ENCODE data around the gene APOBEC3C. TPM values are rescaled to one million over a fixed set of nuclear protein-coding genes. Genes with fewer than 3 reads are reported as not detected.
"Not testable (repeated sequence)": the region's sequence is repeated elsewhere in the genome, so short reads cannot be mapped to it uniquely, and the experiment has no call there.

The APOBEC3C gene
- total RNA-seq, 1 donor = 18.9 TPM

DNA sequence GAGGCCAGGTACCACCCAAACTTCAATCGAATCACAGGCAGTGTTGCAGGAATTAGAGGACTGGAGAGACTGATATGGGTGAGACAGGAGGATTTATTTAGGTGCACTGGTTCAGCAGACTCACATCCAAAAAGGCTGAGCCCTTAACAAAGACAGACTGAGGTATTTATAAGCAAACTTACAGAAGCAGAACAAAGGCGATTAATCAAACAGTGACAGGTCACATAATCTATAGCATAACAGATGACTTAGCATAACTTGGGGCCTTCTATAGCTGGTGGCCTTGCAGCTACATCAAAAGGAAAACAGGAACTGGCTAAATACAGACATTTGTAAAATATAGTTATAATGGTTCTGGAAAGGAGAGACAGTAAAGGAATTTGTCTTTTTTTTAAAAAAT, 29.8 kb upstream of the APOBEC3C start:
- DNase-seq (ENCODE audit: low read depth) = no peak
- TF ChIP-seq, protein P1, sequence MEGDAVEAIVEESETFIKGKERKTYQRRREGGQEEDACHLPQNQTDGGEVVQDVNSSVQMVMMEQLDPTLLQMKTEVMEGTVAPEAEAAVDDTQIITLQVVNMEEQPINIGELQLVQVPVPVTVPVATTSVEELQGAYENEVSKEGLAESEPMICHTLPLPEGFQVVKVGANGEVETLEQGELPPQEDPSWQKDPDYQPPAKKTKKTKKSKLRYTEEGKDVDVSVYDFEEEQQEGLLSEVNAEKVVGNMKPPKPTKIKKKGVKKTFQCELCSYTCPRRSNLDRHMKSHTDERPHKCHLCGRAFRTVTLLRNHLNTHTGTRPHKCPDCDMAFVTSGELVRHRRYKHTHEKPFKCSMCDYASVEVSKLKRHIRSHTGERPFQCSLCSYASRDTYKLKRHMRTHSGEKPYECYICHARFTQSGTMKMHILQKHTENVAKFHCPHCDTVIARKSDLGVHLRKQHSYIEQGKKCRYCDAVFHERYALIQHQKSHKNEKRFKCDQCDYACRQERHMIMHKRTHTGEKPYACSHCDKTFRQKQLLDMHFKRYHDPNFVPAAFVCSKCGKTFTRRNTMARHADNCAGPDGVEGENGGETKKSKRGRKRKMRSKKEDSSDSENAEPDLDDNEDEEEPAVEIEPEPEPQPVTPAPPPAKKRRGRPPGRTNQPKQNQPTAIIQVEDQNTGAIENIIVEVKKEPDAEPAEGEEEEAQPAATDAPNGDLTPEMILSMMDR (IDR thresholded peaks at IDR 0.05; ENCODE audit: insufficient read depth, low read length) = no peak
- H3K4me3 ChIP-seq (ENCODE audit: low read depth, low read length) = no peak overlapping the region

DNA sequence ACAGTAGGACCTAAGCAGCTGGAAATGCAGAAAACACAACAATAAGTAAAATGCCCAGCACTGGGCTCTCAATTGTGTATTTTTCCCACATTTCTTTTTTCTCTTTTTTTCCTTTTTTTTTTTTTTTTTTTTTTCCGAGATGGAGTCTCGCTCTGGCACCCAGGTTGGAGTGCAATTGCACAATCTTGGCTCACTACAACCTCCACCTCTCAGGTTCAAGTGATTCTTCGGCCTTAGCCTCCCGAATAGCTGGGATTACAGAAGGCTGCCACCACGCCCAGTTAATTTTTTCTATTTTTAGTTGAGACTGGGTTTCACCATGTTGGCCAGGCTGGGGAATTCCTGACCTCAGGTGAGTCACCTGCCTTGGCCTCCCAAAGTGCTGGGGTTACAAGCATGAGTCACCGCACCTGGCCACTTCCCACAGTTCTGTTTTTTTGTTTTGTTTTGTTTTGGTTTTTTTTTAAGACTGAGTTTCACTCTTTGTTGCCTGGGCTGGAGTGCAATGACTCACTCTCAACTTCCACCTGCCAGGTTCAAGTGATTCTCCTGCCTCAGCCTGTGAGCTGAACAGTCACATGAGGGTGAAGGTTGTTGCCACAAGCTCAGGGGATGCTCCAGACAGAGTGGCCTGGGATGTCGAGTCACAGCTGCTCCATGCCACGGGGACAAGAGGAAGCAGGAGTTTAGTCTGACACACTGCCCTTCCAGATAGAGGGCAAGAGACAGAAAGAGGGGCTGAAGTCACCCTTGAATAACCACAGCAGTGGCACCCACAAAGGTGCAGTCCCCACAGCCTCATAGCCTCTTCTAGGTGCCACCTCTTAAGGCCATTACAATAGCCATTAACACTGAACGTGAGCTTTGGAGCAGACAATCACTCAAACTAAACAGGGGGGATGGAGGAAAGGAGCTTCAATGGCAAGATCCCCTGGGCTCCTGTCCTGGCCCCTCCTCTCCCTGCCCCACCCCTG, 29.0 kb upstream of the APOBEC3C start:
- peak; percentile 3 for DNase-seq (ENCODE audit: low read depth)
- H3K4me3 ChIP-seq (ENCODE audit: low read depth, low read length) = not testable (repeated sequence)

DNA sequence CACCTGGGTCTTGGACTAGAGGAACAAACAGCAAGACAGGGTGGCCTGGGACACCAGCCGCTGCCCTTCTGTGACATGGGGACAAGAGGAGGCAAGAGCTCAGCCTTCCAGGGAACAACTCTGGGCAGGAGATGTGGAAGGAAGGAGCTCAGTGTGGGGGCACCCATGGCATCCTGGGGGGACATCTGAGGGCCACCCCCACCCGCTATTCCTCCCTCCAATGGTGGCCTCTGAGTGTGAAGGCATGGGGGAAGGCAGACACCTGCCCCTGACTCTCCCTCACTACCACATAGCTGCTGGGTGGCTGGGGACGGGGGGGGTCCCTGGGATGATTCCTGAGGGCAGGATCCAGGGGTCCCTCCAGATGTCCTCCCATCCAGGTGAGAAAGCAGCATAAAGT, 27.4 kb upstream of the APOBEC3C start:
- TF ChIP-seq, protein P1 (IDR thresholded peaks at IDR 0.05; ENCODE audit: insufficient read depth, low read length) = no peak
- no peak for DNase-seq (ENCODE audit: low read depth)
- no peak overlapping the region for H3K4me3 ChIP-seq (ENCODE audit: low read depth, low read length)

DNA sequence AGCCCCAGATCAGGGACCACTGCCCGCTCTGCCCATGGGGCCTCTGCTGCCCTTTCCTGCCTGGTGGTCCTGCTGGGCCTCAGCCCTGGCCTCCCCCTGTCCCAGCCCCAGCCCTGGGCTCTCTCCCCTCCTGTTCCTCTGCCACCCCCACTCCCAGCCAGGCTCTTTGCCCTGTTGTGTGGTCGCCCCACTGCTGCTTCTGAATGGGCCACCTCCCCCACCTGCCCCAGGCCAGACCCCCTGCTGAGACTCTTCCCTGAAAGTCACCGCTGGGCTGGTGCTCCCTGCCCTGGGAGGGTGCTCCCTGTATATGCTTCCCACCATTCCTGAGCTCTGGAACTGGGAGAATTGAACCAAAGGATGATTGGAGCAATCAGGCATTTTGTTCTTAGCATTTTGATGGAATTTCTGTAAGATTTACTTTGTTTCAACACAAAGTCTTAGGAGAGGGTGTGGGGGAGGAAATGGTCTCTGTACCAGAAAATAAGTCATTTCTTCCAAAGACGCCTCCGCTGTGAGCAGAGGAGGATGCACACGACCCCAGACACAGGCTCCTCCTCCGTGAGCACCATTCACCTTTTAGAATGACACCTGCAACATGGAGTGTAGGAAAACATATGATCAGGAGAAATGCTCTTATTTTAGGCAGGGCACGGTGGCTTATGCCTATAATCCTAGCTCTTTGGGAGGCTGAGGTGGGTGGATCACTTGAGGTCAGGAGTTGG, 26.7 kb upstream of the APOBEC3C start:
- H3K4me3 ChIP-seq (ENCODE audit: low read depth, low read length) = no peak overlapping the region
- DNase-seq (ENCODE audit: low read depth) = no peak
- TF ChIP-seq, protein P1 (IDR thresholded peaks at IDR 0.05; ENCODE audit: insufficient read depth, low read length) = no peak

DNA sequence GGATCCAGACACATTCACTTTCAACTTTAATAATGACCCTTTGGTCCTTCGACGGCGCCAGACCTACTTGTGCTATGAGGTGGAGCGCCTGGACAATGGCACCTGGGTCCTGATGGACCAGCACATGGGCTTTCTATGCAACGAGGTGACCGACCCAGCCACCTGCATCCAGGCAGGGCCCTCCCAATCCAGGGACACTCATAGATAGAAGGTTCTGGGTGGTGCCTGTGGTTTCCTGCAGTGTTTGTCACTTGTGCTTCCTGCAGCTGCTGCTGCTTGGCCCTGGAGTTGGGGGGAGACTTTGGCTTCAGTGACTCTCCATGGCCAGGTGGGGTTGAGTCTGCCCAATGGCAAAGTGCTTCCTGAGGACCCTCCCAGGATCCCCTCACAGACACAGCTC, 24.6 kb upstream of the APOBEC3C start:
- TF ChIP-seq, protein P1 (IDR thresholded peaks at IDR 0.05; ENCODE audit: insufficient read depth, low read length) = no peak
- no peak overlapping the region for H3K4me3 ChIP-seq (ENCODE audit: low read depth, low read length)
- no peak for DNase-seq (ENCODE audit: low read depth)

DNA sequence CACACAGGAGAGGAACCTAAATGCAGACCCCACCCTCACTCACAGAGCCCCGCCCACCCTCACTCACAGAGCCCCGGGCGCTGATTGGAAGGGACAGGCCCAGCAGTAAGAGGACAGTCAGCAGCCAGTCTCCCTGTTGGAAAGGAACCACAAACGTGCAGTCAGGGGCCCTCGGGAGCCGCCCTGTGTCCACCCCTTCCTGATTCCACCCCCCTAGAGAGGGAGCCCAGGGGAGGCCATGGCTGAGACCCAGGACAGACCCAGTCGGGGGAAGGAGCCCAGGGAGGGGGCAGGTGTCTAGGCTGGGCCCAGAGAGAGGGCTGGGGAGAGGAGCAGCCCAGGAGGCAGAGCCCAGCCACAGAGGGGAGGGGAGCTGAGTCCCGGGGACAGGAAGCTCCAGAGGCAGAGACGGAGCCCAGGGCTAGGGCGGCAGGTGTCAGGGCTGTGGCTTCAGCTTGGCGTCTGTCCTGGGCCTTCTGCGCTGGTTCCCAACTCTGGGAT, 21.1 kb upstream of the APOBEC3C start:
- not testable (repeated sequence) for DNase-seq (ENCODE audit: low read depth); H3K4me3 ChIP-seq (ENCODE audit: low read depth, low read length)

DNA sequence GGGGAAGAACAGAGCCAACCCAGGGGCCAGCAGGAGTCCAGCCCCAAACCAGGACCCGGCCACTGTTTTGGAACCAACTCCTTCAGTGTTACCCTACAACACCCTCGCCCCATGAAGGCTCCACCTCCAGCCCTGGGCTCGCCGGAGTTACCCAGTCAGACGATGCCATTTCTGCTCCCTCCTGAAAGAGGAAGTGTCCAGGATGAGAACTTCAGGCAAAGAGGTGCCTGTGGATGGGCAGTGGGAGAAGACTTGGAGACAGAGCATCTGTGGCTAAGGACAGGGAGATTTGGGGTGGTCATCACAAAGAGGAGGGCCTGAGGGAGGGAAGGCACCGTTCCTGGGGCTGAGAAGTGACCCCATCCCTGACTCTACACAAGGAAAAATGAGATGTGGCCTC, 18.0 kb upstream of the APOBEC3C start:
- DNase-seq (ENCODE audit: low read depth) = no peak
- TF ChIP-seq, protein P1 (IDR thresholded peaks at IDR 0.05; ENCODE audit: insufficient read depth, low read length) = no peak
- no peak overlapping the region for H3K4me3 ChIP-seq (ENCODE audit: low read depth, low read length)

Measured in fibroblast of the aortic adventitia (primary cell).